Activated naive CD8-positive, alpha-beta T cell (primary cell): ENCODE data around the gene DTX1.
A peak's percentile ranks its signal among the peaks of the same experiment; 100 is the strongest.

Experiments used
- H3K27ac Mint-ChIP-seq: one replicate; pipeline ENCODE4 v1.8.0; 2021; ENCODE audit warnings: mixed read lengths
- H3K27me3 Mint-ChIP-seq: one replicate; pipeline ENCODE4 v1.8.0; 2021; ENCODE audit warnings: mixed read lengths
- H3K36me3 Mint-ChIP-seq: one replicate; pipeline ENCODE4 v1.8.0; 2021; ENCODE audit warnings: mixed read lengths
- H3K4me1 Mint-ChIP-seq: one replicate; pipeline ENCODE4 v1.8.0; 2021; ENCODE audit warnings: low read depth, mixed read lengths
- H3K4me3 Mint-ChIP-seq: one replicate; pipeline ENCODE4 v1.8.0; 2021; ENCODE audit warnings: mild to moderate bottlenecking, mixed read lengths
- H3K9me3 Mint-ChIP-seq: one replicate; pipeline ENCODE4 v1.8.0; 2021; ENCODE audit warnings: low read depth, mixed read lengths

Gene DTX1

GRCh38 chr12:113092607-113093408 is 36.3 kb downstream of the DTX1 start:
- no peaks in the 10 kb centered on the region for H3K9me3 Mint-ChIP-seq
- no peak overlapping the region for H3K4me3 Mint-ChIP-seq
- H3K36me3 Mint-ChIP-seq, result no peaks in the 10 kb centered on the region
- no peak overlapping the region for H3K27ac Mint-ChIP-seq
- peaks cover 50% of the 10 kb centered on the region for H3K4me1 Mint-ChIP-seq
- H3K27me3 Mint-ChIP-seq, result no peaks in the 10 kb centered on the region

GRCh38 chr12:113093409-113094101 is 37.0 kb downstream of the DTX1 start:
- no peaks in the 10 kb centered on the region for H3K9me3 Mint-ChIP-seq
- H3K36me3 Mint-ChIP-seq, result no peaks in the 10 kb centered on the region
- no peaks in the 10 kb centered on the region for H3K27me3 Mint-ChIP-seq
- no peak overlapping the region for H3K27ac Mint-ChIP-seq
- peaks cover 49% of the 10 kb centered on the region for H3K4me1 Mint-ChIP-seq
- no peak overlapping the region for H3K4me3 Mint-ChIP-seq

- Mint-ChIP-seq H3K36me3 (no peaks in the 10 kb centered on the region), H3K4me1 (peaks cover 41% of the 10 kb centered on the region), H3K9me3 (no peaks in the 10 kb centered on the region), H3K27me3 (no peaks in the 10 kb centered on the region), H3K27ac (no peak overlapping the region), H3K4me3 (no peak overlapping the region)
Measured at GRCh38 chr12:113094738-113095137, 38.2 kb downstream of the DTX1 start.

- Mint-ChIP-seq H3K4me3 (no peak overlapping the region), H3K4me1 (peaks cover 34% of the 10 kb centered on the region), H3K36me3 (no peaks in the 10 kb centered on the region), H3K27me3 (no peaks in the 10 kb centered on the region), H3K27ac (no peak overlapping the region), H3K9me3 (no peaks in the 10 kb centered on the region)
Measured at GRCh38 chr12:113095405-113095804, 38.9 kb downstream of the DTX1 start.

- peaks cover 19% of the 10 kb centered on the region for H3K4me1 Mint-ChIP-seq
- no peak overlapping the region for H3K4me3 Mint-ChIP-seq
- H3K27me3 Mint-ChIP-seq, result no peaks in the 10 kb centered on the region
- no peak overlapping the region for H3K27ac Mint-ChIP-seq
- no peaks in the 10 kb centered on the region for H3K9me3 Mint-ChIP-seq
- no peaks in the 10 kb centered on the region for H3K36me3 Mint-ChIP-seq
Measured at GRCh38 chr12:113096675-113097461, 40.3 kb downstream of the DTX1 start.

GRCh38 chr12:113097716-113098440 is 41.3 kb downstream of the DTX1 start:
- H3K27ac Mint-ChIP-seq, result no peak overlapping the region
- no peak overlapping the region for H3K4me3 Mint-ChIP-seq
- H3K27me3 Mint-ChIP-seq, result no peaks in the 10 kb centered on the region
- no peaks in the 10 kb centered on the region for H3K9me3 Mint-ChIP-seq
- no peaks in the 10 kb centered on the region for H3K36me3 Mint-ChIP-seq
- peaks cover 9% of the 10 kb centered on the region for H3K4me1 Mint-ChIP-seq

GRCh38 chr12:113098441-113099028 is 42.0 kb downstream of the DTX1 start:
- H3K4me3 Mint-ChIP-seq, result no peak overlapping the region
- H3K4me1 Mint-ChIP-seq, result peaks cover 10% of the 10 kb centered on the region
- no peaks in the 10 kb centered on the region for H3K36me3 Mint-ChIP-seq
- no peaks in the 10 kb centered on the region for H3K27me3 Mint-ChIP-seq
- no peaks in the 10 kb centered on the region for H3K9me3 Mint-ChIP-seq
- no peak overlapping the region for H3K27ac Mint-ChIP-seq

- Mint-ChIP-seq H3K4me3 (no peak overlapping the region), H3K9me3 (no peaks in the 10 kb centered on the region), H3K4me1 (peaks cover 13% of the 10 kb centered on the region), H3K36me3 (no peaks in the 10 kb centered on the region), H3K27ac (no peak overlapping the region), H3K27me3 (no peaks in the 10 kb centered on the region)
Measured at GRCh38 chr12:113099364-113099763, 42.8 kb downstream of the DTX1 start.

- no peaks in the 10 kb centered on the region for H3K36me3 Mint-ChIP-seq
- no peak overlapping the region for H3K4me3 Mint-ChIP-seq
- H3K27ac Mint-ChIP-seq, result no peak overlapping the region
- no peaks in the 10 kb centered on the region for H3K9me3 Mint-ChIP-seq
- H3K27me3 Mint-ChIP-seq, result no peaks in the 10 kb centered on the region
- H3K4me1 Mint-ChIP-seq, result peaks cover 14% of the 10 kb centered on the region
Measured at GRCh38 chr12:113099764-113100163, 43.2 kb downstream of the DTX1 start.

- Mint-ChIP-seq H3K9me3 (no peaks in the 10 kb centered on the region), H3K36me3 (no peaks in the 10 kb centered on the region), H3K4me1 (peaks cover 14% of the 10 kb centered on the region), H3K4me3 (no peak overlapping the region), H3K27me3 (no peaks in the 10 kb centered on the region), H3K27ac (no peak overlapping the region)
Measured at GRCh38 chr12:113101751-113102150, 45.2 kb downstream of the DTX1 start.

GRCh38 chr12:113102811-113103210 is 46.3 kb downstream of the DTX1 start:
- Mint-ChIP-seq H3K36me3 (no peaks in the 10 kb centered on the region), H3K4me3 (no peak overlapping the region), H3K27me3 (no peaks in the 10 kb centered on the region)

GRCh38 chr12:113103756-113104450 is 47.4 kb downstream of the DTX1 start:
- H3K27me3 Mint-ChIP-seq, result no peaks in the 10 kb centered on the region
- H3K36me3 Mint-ChIP-seq, result no peaks in the 10 kb centered on the region
- H3K9me3 Mint-ChIP-seq, result no peaks in the 10 kb centered on the region
- H3K4me1 Mint-ChIP-seq, result peaks cover 6% of the 10 kb centered on the region
- H3K27ac Mint-ChIP-seq, result peak overlapping the region; percentile 50
- peak overlapping the region; percentile 72 for H3K4me3 Mint-ChIP-seq

More at GRCh38 chr12:113102811-113103210, 46.3 kb downstream of the DTX1 start:
- H3K9me3 Mint-ChIP-seq, result no peaks in the 10 kb centered on the region
- H3K4me1 Mint-ChIP-seq, result peaks cover 14% of the 10 kb centered on the region
- no peak overlapping the region for H3K27ac Mint-ChIP-seq

GRCh38 chr12:113104953-113105510 is 48.5 kb downstream of the DTX1 start:
- Mint-ChIP-seq H3K9me3 (no peaks in the 10 kb centered on the region), H3K36me3 (no peaks in the 10 kb centered on the region), H3K27ac (no peak overlapping the region), H3K4me1 (peaks cover 7% of the 10 kb centered on the region), H3K4me3 (peak overlapping the region; percentile 54), H3K27me3 (no peaks in the 10 kb centered on the region)
